Loucy (cell line): ENCODE data around the gene ARID1B.

Source experiments
- EZH2phosphoT487 ChIP-seq: fragments of 200-600 bp; IDR thresholded peaks from 2 replicates; pipeline ENCODE4 v1.6.1; 2018; ENCODE audit warnings: antibody characterized with exemption, mild to moderate bottlenecking, moderate library complexity, borderline replicate concordance
- TF ChIP-seq, protein P1 (sequence below): fragments of 200-600 bp; sonication (generic); conservative IDR thresholded peaks from 2 replicates; pipeline ENCODE4 v1.5.1; 2014; ENCODE audit warnings: mild to moderate bottlenecking, antibody characterized with exemption, low read length

GRCh38 chr6:157246048-157246630 is 469.0 kb downstream of the ARID1B start:
- no peak for TF ChIP-seq EZH2phosphoT487
- TF ChIP-seq, protein P1, sequence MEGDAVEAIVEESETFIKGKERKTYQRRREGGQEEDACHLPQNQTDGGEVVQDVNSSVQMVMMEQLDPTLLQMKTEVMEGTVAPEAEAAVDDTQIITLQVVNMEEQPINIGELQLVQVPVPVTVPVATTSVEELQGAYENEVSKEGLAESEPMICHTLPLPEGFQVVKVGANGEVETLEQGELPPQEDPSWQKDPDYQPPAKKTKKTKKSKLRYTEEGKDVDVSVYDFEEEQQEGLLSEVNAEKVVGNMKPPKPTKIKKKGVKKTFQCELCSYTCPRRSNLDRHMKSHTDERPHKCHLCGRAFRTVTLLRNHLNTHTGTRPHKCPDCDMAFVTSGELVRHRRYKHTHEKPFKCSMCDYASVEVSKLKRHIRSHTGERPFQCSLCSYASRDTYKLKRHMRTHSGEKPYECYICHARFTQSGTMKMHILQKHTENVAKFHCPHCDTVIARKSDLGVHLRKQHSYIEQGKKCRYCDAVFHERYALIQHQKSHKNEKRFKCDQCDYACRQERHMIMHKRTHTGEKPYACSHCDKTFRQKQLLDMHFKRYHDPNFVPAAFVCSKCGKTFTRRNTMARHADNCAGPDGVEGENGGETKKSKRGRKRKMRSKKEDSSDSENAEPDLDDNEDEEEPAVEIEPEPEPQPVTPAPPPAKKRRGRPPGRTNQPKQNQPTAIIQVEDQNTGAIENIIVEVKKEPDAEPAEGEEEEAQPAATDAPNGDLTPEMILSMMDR, result no peak
